Stimulated activated CD4-positive, alpha-beta T cell treated with anti-CD3 and anti-CD28 coated beads, Interleukin-1b, Interleukin-23, amount 100 ng/mL, for 4 hours (primary cell): ENCODE measurements around the gene SLC19A1.
"Not testable (repeated sequence)": the region's sequence is repeated elsewhere in the genome, so short reads cannot be mapped to it uniquely, and the experiment has no call there.

Experiments used
- DNase-seq, 2 donors: peaks; one replicate each; pipeline ENCODE4 v3.0.0-alpha.2; 2020; ENCODE audit warnings: low read depth in 2 of 2

SLC19A1 gene

DNA sequence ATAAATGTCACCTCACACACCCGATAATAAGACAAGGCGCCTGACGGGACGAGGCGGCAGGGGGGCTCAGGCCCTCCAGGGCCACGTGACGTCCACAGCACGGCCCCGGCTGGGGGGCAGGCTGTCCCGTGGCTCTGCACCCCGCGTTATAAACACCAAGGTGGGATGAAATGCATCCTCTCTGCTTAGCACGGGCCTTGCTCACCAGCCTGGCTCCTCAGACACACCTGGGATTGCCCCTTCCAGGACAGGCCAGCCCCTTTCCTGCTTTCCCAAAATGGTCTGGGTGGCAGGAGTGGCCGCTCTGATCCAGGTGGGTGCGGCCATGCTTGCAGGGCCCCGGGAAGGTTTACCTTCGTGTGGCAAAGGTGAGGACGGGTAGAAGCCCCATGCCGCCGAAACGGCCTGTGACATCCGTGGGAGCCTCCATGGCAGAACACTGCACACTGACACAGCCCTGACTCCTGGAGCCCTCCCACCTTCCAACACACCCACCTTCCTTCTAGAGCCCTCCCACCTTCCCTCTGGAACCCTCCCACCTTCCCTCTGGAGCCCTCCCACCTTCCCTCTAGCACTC is 35.9 kb downstream of the SLC19A1 start:
- no peak for DNase-seq

DNA sequence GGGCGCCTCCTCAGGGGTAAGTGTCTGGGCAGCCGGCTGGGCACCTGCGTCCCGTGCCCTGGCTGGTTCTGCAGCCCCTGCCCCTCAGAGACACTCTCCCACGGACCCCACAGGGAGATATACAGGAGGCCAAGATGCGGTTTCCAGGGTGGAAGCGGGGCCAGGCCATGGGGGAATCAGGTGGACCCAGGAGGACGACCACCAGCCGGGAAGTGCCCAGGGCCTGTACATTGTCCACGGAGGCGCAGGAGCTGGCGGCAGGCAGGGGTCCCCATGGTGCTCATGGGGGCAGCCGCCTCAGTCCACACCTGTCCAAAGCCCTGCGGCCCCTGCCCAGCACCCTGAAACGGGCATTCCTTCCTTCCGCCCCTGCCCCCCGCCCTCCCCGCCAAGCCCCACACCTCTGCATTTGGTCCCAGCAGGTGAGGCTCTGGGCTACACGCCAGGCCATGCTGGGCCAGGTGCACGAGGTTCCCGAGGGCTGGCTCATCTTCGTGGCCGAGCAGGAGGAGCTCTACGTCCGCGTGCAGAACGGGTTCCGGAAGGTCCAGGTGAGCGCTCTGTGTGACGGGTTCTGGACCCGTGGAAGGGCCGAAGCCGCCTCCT is 36.7 kb downstream of the SLC19A1 start:
- DNase-seq, result no peak

DNA sequence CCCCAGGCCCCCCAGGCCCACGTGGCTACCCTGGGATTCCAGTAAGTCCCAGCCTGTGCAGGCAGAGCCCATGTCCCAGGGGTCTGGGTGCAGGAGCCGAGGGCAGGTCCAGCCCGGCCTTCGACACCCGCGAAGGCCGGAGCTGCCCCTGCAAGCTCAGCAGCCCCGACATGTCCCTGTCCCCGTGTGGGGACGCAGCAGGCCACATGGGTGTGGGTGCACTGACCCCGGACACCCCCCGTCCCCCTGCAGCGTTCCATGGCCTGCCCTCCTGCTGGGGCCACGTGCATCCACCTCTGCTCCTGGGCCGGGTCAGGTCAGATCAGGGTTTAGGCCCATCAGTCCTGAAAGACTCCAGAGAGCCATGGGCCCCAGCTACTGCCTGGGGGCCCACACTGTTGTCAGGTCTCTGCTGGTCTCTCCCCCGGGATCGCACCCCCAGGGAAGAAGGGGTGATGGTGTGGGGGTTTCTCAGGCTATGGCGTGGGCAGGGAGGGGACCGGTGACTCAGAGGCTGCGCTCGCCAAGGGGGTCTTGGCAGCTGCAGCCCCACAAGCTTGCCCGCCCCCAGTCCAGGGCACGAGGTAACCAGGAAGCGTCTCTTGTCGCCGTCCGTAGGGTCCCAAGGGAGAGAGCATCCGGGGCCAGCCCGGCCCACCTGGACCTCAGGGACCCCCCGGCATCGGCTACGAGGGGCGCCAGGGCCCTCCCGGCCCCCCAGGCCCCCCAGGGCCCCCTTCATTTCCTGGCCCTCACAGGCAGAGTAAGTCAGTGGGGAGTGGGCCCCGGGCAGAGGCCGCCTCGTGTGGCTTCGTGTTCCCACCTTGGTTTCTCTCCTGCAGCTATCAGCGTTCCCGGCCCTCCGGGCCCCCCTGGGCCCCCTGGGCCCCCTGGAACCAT is 37.5 kb downstream of the SLC19A1 start:
- no peak for DNase-seq

DNA sequence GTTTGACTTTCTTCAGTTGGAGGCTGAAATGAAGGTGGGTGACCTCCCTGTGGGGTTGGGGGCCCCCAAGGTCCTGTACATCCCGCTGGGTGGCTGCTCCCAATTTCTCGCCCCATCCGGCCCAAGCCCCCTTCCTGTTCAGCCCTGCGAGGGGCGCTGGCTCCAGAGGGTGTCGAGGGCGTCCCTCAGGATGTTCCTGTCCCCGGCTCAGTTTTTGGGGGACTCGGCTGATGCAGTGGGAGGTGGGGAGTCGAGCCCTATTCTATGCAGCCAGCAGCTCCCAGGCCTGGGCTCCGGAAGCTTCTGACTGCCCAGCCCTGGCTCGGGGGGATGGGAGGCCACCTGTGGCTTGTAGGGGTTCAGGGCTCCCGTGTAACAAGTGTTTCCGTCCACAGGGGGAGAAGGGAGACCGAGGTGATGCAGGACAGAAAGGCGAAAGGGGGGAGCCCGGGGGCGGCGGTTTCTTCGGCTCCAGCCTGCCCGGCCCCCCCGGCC is 38.2 kb downstream of the SLC19A1 start:
- DNase-seq, result no peak

DNA sequence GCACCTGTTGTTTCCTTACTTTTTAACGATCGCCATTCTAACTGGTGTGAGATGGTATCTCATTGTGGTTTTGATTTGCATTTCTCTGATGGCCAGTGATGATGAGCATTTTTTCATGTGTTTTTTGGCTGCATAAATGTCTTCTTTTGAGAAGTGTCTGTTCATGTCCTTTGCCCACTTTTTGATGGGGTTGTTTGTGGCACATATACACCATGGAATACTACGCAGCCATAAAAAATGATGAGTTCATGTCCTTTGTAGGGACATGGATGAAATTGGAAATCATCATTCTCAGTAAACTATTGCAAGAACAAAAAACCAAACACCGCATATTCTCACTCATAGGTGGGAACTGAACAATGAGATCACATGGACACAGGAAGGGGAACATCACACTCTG is 39.0 kb downstream of the SLC19A1 start:
- not testable (repeated sequence) for DNase-seq

DNA sequence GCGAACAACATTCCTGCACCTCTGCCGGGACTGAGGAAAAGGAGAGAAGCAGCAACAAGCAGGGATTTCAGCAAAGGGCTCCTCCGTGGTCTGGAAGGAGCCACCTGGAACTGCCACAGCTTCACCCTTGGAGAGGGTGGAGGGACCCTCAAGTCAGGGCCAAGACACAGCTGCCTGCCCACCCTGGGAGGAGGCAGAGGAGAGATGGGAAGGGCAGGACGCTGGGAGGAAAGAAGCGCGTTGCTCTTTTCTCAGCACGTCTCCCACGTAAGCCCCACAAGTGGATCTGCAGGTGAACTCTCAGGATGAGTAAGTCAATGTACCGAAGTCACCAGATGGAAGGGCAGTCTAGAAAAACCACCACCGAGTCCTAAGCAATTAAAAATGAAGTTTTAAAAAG is 39.6 kb downstream of the SLC19A1 start:
- DNase-seq, result no peak

DNA sequence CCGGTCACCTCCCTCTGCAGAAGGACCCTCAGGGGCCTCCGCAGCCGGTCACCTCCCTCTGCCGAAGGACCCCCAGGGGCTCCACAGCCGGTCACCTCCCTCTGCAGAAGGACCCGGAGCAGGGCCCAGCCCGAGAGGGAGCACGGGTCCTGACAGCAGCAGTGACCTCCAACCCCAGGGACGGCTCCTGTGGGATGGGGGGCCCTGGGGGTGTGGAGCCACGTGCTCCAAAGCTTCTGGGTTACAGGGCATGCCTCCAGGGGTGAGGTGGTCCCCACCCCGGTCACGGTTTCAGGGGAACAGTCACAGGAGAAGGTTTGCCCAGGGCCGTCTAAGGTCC is 40.3 kb downstream of the SLC19A1 start:
- DNase-seq, result no peak

DNA sequence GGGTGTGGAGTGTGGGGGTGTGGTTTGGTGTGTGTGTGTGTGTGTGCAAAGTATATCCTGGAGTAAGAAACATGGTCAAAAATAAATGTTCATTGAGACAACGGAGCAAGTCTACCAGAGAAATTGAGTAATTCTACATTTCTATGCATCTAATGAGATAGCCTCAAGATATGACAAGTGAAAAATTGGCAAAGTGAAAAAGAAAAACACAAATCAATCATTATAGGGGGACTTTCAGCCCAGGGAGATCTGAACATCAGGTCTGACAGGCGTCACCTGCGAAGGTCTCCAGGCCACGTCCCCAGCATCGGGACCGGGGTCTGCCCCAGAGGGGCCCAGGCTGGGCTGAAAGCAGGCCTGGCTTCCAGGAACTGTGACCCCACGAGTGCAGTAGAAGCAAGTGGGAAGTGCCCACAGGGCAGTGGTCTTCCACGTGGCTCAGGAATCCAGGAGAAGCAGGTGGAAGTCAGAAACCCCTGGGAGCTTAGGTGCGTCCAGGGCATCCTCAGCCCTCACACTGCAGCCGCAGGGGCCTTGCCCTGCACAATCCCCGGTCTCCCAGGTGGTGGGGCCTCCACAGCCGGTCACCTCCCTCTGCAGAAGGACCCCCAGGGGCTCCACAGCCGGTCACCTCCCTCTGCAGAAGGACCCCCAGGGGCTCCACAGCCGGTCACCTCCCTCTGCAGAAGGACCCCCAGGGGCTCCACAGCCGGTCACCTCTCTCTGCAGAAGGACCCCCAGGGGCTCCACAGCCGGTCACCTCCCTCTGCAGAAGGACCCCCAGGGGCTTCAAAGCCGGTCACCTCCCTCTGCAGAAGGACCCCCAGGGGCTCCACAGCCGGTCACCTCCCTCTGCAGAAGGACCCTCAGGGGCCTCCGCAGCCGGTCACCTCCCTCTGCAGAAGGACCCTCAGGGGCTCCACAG is 40.9 kb downstream of the SLC19A1 start:
- DNase-seq, result not testable (repeated sequence)

DNA sequence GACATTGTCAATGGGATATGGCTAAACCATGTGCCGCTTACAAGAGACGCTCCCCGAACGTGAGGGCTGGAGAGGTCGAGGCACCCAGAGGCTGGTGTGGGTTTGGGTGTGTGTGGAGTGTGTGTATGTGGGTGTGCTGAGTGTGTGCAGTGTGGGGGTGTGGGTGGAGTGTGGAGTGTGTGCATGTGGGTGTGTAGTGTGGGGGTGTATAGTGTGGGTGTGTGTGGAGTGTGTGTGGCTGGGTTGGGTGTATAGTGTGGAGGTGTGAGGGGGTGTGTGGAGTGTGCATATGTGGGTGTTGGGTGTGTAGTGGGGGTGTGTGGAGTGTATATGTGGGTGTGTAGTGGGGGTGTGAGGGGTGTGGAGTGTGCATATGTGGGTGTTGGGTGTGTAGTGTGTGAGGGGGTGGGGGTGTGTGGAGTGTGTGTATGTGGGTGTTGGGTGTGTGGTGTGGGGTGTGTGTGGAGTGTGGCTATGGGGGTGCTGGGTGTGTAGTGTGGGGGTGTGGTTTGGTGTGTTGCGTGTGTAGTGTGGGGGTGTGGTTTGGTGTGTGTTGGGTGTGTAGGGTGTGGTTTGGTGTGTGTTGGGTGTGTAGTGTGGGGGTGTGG is 42.2 kb downstream of the SLC19A1 start:
- no peak for DNase-seq

DNA sequence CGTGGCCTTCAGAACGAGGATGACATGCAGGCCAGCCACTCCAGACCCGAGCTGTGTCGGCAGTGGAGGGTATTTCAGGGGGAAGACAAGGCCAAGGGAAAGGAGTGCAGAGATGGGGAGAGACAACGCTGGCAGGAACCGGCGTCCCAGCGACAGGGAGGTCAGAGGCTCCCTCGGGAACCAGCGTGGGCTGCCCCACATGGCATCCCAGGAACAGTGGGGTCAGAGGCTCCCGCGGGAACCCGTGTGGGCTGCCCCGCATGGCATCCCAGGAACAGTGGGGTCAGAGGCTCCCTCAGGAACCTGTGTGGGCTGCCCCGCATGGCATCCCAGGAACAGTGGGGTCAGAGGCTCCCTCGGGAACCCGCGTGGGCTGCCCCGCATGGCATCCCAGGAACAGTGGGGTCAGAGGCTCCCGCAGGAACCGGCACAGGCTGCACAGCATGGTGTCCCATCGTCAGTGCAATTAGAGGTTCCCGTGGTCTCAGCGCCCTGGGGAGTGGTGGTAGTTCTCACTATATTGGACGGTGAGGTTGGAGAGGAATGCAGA is 43.0 kb downstream of the SLC19A1 start:
- DNase-seq, result no peak

DNA sequence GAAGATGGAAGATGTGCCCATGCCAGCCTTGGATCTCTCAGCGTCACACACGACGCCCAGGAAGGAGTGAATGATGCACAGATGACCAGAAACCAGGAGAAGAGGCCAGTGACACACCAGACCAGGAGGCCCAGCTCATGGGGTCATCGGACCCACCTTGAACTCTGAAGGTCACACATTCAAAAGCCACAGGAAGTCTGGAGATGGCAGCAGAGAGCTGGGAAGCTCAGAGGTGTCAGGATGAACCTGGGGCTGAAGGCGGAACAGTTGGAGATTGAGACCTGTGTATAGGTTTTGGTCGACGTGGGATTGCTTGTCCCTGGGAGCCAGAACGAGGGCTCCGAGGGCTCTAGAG is 43.6 kb downstream of the SLC19A1 start:
- DNase-seq, result no peak

DNA sequence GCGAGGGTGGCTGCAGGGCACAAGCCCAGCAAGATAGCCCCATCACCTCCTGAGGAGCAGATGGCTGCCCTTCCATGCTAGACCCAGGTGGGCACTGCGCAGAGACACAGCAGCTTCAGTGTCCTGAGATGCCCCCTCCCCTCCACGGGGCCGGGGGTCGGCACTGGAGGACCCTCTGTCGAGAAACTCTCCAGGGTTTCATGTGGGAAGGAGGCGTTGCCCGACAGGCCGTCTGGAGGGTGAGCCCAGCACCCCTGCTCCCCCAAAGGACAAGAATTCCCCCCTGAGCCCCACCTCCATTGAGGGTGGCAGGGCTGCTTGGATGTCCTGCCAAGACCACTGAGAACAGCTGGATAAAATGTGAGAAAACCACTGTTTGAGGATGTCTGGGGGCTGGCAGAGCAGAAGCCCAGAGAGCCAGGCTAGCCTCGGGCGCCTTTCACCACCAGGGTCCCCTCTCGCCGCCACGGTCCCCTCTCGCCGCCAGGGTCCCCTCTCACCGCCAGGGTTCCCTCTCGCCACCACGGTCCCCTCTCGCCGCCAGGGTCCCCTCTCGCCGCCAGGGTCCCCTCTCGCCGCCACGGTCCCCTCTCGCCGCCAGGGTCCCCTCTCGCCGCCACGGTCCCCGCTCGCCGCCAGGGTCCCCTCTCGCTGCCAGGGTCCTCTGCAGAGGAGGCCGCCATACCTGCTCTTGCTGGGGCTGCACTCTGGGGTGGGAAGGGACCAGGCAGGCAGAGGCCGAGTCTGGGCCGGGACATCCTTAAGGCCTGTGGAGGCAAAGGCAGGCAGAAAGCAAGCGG is 44.2 kb downstream of the SLC19A1 start:
- DNase-seq, result no peak

DNA sequence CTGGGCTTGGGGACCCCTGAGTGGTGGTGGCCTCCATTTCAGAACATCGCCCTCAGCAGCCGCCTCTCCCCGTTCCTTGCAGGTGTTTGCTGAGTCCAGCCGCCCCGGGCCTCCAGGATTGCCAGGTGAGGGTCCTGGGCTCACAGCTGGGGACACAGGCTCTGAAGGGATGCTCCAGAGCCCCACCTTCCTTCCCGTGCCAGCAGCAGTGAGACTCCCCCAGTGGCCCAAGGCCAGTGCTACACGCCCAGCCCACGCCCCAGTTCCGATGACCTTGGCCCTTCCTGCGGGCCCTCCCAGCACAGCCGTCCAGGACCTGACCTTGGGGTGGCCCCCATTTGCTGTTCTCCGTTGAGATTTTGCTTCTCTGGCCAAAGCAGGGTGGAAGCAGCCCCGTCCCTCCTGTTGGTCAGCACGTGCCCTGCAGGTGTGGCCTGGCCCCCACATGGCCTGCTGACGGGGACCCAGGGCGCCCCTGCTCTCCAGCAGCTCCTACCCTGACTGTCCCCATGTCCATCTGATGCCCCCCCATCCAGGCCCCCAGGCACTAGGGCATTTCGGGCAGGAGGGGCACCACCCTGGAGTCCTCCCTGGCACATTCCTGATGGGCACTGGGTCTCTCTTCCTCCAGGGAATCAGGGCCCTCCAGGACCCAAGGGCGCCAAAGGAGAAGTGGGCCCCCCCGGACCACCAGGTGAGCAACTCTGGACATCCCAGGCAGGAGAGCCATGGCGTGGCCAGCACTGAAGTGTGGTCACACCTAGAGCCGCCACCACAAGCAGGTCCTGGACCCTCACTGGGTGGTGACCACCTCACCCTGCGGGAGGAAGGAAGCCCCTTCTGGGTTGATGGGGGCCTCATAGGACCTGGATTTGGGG is 45.0 kb downstream of the SLC19A1 start:
- DNase-seq, result no peak

DNA sequence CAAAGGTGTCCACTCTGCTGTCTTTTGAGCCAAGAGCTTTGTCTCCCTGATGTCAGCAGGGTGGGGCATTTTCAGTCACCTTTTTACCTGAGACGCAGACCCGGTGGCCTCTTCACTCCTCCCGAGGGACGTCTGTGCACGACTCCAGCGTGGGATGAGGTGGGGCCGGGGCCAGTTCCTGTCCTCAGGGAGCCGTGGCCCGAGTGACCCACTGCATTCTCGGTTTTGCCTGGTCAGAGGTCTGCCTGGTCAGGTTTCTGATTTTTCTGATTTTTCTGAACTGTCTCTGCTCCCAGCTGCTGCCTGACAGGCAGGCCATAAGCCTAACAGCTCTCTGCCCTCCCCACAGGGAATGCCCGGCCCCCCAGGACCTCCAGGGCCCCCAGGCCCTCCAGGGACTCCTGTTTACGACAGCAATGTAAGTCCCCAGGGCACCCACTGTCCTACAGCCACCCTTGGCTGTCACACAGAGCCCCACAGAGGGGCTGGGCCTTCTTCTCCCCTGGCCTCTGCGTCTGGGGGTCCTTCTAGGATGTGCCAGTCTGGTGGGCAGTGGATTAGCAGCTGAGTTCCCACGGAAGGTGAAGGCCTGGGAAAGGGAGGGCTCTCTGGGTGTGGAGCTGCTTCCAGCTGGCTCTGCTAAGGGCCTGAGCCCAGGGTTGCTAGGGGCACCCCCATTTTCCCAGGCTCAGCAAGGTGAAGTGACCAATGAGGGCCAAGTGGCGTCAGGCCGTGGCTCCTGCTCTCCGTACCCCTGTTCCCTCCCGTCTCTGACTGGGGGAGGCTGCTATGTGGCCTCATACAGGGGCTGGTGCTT is 45.9 kb downstream of the SLC19A1 start:
- no peak for DNase-seq

DNA sequence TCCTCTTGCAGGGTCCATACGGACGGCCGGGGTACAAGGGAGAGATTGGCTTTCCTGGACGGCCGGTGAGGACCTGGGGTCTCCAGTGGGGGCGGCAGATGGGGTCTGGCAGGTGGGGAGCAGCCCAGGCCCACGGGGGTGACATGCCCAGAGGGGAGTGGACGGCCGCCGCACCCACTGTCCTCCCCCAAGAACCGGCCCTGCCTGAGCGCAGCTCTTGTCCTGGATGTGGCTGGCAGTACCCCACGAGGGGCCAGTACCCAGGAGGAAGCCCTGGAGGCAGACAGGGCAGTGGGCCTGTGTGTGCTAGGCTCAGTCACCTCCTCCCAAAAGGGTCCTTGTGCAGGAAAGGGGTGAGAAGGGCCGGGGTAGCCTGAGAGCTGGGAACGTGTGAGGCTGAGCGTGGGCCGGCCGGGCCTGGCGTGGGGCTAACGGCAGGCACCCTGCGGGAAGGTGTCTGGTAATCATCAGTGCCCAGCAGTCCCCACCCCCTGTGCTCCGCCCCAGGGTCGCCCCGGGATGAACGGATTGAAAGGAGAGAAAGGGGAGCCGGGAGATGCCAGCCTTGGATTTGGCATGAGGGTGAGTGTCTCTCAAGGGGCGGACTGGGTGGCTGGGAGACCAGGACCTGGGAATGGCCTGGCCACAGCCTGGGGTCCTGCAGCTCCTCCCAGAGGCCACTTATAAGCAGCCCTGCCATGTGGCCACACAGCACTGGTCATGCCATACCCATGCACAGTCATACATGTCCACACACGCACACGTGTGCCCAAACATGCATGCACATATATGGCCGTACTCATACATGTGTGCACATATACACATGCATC is 47.2 kb downstream of the SLC19A1 start:
- no peak for DNase-seq

DNA sequence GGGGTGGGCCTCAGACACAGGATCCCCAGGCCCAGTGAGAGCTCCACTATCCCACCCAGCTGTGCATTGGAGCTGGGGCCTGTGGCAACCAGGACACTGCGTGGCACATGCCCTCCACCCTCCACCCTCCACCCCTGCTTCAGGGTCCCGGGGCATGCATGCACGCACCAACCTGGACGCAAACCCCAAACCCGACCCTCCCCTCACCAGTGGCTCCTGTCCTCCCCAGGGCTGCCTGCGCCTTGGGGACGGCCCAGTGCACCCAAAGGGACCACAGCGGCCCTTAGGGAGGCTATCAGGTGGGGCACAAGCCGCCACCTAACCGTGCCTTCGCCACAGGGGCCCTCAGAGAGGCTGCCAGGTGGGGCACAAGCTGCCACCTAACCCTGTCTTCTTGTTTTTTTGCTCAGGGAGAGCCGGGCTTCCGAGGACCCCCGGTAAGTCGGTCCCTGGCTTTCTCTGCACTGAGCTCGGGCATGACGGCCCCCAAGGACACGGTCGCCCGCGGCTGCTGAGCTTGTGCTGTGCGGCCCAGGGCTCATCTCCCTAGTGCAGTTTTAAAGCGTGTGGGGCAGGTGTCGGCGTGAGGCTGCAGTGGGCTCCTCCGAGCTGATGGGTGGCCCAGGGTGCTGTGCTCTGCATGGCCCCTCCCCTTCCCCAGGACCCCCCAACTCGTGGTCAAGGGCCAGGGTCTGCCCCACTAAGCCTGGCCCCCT is 47.9 kb downstream of the SLC19A1 start:
- DNase-seq, result no peak

DNA sequence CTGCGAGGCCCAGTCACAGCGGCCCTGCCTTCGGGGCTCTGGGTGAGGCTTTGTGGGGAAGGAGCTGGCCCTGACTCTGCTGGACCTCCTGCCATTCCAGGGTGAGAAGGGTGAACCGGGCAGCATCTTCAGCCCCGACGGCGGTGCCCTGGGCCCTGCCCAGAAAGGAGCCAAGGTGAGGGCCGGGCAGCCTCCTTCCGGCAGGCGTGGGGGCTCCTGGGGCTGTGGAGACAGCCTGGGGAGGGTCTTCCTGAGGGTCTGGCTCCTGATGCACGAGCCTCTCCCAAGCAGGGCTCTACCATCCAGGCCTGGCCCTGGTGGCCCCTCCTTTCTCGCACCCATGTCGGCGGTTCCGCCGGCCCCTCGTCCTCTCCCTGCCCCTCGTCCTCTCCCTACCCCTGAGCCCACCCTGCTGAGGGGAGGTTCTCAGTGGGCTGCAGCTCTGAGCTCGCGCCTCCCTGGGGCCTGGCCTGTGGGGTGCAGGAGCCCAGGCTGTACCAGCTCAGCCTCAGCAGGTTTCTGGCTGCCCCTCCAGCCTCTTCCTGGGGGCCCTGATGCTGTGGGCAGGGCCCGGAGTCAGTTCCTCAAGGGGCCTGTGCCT is 48.7 kb downstream of the SLC19A1 start:
- DNase-seq, result no peak
